GM18520 (cell line): ENCODE data around the gene PSME1.

Experiments used
- ATAC-seq: cut with Tn5 transposase; IDR thresholded peaks from one replicate; pipeline ENCODE4 v1.9.1; 2021; ENCODE audit not compliant: unreplicated experiment

Gene PSME1

DNA sequence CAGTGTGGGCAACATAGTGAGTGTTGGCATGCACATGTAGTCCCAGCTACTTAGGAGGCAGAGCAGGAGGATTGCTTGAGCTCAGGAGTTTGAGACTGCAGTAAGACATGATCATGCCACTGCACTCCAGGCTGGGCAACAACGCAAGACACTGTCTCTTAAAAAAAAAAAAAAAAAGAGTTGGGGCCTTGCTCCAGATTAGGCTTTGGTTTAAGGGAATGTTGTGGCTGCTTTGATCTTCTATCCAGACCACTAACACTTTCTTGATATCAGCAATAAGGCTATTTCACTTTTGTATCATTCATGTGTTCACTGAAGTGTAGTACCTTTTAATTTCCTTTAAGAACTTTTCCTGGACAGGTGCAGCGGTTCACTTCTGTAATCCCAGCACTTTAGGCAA is 8.3 kb upstream of the PSME1 start:
- no peak for ATAC-seq

DNA sequence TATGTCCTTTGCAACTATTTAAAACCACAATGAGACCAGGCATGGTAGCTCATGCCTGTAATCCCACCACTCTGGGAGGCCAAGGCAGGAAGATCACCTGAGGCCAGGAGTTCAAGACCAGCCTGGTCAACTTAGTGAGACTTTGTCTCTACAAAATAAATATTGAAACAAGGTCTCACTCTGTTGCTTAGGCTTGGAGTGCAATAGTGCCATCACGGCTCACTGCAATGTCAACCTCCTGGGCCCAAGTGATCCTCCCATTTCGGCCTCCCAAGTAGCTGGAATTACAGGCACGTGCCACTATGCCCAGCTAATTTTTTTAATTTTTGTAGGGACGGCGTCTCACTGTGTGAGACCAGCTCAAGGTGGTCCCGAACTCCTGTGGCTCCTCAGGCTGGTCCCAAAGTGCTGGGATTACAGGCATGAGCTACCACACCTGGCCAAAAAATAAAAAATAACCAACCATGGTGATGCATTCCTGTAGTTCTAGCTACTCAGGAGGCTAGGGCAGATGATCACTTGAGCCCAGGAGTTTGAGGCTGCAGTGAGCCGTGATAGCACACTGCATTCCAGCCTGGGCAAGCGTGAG is 6.5 kb upstream of the PSME1 start:
- ATAC-seq = no peak

DNA sequence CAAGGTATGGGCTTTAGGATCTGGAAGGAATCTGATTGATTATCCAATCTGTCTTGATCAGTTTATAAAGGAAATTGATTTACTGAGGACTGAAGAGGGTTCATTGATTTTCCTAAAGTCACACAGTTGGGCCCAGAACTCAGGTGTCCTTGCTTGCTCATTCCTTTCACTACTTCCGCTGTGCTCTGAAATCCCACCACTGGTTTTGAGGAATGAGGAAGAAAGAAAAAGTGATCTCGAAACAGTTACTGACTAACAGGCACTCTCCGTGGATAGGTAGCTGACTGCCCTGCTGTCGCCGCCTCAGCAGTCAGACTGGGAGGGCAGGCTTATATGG is 5.6 kb upstream of the PSME1 start, which contains the start of gene FITM1:
FITM1 (plus strand) TSS at position 280 of the 337 bp plus-strand sequence. CDS start 905 bp downstream, outside the sequence.
- ATAC-seq = no peak

DNA sequence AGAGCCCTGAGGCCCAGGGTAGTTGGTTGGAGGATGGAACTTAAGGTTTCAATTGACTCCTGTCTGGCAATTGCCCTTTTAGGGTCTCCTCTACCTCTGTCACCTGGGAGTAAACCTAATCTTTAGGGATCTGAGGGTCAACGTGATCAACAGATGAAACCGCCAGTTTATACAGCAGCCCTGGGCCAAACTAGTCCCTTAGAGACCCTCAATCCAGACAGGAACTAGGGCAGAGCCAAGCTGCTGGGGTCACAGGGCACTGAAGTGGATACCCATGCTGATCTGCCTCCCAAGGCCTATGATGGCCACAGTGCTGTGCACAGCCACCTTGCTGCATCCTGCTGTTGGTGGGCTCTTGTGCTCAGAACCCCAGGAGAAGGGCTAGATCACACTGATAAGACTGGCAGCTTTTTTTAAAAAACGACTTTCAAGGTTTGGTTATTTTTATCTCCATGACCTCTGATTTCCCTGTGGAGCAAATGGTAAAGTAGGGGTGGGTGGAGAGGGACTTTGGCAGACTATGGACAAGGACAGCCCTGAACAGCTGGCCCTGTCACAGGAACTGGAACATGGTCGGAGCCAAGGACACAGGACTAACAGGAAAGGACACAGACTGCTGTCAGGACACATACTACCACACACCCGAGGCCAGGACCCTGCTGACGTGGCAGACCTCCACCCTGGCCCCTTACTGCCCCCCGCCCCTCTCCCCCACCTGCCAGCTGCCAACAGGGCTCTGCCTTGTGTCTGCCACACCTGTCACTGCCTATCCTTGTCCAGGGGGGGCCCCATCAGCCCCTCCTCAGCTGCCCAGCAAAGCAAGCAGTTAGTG is 5.1 kb upstream of the PSME1 start:
- no peak for ATAC-seq

DNA sequence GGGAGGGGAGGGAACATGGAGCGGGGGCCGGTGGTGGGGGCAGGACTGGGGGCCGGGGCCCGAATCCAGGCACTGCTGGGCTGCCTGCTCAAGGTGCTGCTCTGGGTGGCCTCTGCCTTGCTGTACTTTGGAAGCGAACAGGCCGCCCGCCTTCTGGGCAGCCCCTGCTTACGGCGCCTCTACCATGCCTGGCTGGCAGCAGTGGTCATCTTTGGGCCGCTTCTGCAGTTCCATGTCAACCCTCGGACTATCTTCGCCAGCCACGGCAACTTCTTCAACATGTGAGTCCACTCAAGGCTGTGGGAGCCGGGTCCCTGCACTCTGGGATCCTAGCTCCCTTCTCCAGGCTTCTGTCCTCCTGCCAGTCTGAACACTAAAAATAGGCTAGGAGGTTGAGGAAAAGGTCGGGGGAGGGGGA is 4.4 kb upstream of the PSME1 start:
- no peak for ATAC-seq

DNA sequence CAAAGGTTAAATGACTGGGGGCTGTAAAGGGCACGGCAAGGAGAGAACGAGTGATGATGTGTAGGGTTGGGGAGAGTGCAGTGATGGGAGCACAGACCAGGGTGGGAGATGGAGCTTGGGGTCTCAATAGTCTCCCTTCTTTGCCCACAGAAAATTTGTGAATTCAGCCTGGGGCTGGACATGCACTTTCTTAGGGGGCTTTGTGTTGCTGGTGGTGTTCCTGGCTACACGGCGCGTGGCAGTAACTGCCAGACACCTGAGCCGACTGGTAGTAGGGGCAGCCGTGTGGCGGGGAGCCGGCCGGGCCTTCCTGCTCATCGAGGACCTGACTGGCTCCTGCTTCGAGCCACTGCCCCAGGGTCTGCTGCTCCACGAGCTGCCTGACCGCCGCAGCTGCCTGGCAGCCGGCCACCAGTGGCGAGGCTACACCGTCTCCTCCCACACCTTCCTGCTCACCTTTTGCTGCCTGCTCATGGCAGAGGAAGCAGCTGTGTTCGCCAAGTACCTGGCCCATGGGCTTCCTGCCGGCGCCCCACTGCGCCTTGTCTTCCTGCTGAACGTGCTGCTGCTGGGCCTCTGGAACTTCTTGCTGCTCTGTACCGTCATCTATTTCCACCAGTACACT is 3.8 kb upstream of the PSME1 start:
- no peak for ATAC-seq

DNA sequence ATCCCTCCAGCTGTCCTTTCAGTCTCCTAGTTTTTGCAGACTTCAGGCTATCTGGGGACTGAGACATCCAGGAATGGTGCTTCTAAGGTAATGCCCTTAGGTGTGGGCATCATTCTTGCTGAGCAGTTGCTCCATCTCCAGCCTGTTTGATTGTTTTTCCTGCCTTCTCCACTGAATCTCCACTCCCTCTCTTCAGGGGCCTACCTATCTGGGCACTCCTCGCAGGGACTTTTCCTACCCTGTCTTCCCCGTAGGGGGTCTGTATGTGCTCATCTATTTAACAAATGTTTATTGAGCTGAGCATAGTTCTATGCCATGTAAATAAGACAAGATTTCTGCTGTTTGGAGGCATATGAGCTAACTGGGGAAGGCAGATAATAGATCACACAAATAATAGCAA is 3.0 kb upstream of the PSME1 start:
- no peak for ATAC-seq

DNA sequence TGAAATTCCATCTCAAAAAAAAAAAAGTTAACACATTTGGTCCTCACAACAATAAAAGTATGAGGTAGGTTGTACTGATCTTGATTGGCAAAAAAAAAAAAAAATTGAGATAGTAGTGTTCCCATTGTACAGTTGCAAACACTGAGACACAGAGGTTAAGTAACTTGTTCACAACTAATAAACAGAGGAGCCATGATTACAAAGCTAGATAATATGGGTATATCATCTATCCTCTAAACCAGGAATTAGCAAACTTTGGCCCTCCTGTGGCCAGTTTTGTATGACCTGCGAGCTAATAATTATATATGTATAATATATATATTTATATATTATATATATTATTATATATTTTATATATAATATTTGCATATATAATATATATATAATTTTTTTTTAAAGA is 2.3 kb upstream of the PSME1 start:
- ATAC-seq = no peak

DNA sequence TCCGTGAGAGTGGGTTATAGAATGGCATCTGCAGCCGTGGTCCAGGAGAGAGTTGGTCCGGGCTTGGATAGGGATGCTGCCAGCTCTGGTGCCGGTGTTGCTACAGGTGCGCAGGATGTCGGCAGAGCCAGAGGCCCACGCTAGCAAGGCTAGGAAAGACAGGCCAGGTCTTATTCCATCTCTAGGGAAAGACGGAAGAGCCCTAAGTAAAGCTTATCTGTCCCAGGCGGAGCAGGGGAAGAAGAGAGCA is 485 bp upstream of the PSME1 start:
- ATAC-seq = no peak

DNA sequence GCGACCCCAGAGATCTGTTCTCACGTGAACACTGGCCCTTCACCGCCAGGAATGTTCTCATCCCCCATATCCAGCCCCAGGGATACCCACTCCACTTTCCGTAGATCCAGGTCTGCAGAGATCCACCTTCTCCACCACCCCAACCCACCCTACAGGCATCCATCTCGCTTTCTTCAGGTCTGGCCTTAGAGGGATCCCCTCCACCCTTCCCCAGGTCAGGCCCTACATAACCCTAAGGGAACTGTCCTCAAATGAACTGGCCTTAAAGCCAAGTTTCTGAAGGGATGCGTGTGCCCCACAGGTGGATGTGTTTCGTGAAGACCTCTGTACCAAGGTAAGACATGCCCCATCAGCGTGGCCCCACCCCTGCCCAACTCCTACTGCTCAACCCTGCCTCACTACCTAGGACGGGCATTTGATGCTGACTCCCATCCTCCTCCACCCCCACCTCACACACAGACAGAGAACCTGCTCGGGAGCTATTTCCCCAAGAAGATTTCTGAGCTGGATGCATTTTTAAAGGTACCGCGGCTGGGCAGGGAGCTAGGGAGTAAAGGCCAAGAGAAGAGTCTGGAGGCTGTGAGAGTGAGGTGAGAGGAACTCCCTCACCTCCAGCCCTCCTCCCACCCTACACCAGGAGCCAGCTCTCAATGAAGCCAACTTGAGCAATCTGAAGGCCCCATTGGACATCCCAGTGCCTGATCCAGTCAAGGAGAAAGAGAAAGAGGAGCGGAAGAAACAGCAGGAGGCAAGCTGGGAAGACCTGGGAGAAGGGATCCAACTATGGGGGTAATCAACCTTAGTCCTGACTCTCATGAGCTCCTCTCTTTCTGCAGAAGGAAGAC is 912 bp downstream of the PSME1 start:
- no peak for ATAC-seq

DNA sequence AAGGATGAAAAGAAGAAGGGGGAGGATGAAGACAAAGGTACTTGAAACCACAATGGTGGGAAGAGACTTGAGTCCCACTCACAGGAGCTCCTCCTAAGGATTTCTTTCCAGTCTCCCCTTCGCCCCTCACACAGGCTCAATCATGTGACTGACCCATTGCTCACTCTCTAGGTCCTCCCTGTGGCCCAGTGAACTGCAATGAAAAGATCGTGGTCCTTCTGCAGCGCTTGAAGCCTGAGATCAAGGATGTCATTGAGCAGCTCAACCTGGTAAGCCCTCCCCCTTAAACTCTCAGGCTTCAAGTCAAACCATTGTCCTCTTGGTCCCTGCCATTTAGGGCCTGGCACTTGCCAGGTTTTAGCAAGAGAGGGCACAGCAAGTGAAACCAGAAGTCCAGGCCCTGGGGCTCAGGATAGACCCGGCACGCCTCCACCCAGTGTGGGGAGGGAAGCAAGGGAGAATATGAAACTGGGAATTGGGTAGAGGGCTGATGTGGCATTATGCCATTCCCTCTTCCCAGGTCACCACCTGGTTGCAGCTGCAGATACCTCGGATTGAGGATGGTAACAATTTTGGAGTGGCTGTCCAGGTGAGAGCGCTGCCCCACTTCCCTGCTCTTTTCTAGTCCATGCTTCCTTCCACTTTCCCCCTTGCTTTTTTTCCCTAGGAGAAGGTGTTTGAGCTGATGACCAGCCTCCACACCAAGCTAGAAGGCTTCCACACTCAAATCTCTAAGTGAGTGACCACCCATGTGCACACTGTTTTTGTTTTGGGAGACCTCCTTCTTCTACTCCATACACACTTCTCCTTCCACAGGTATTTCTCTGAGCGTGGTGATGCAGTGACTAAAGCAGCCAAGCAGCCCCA is 1.8 kb downstream of the PSME1 start:
- ATAC-seq = no peak

DNA sequence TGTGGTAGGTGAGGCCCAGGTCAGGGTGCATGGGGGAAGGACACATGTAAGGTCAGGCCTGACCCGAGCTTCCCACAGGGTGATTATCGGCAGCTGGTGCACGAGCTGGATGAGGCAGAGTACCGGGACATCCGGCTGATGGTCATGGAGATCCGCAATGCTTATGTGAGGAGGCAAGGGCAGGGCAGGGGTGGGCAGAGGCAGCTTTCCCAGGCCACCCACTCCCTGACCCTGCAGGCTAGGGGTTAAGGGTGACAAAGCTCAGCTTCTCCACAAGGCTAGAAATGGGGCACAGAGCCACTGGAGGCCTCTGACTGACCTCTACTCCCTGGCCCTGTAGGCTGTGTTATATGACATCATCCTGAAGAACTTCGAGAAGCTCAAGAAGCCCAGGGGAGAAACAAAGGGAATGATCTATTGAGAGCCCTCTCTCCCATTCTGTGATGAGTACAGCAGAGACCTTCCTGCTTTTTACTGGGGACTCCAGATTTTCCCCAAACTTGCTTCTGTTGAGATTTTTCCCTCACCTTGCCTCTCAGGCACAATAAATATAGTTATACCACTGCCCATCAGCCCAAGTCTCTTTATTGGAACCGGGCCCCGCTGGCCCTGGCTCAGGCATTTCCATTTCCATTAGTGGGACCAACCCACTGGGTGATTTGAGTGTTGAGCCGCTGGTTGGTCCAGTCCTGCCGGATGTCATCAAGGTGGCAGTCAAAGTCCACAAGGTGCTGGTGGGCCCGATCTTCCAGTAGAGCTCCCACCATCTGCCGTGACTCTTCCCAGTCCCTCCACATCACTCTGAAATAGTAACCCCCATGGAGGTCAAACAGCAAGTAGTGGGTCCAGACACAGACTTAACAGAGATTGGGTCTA is 2.6 kb downstream of the PSME1 start:
- ATAC-seq = no peak

DNA sequence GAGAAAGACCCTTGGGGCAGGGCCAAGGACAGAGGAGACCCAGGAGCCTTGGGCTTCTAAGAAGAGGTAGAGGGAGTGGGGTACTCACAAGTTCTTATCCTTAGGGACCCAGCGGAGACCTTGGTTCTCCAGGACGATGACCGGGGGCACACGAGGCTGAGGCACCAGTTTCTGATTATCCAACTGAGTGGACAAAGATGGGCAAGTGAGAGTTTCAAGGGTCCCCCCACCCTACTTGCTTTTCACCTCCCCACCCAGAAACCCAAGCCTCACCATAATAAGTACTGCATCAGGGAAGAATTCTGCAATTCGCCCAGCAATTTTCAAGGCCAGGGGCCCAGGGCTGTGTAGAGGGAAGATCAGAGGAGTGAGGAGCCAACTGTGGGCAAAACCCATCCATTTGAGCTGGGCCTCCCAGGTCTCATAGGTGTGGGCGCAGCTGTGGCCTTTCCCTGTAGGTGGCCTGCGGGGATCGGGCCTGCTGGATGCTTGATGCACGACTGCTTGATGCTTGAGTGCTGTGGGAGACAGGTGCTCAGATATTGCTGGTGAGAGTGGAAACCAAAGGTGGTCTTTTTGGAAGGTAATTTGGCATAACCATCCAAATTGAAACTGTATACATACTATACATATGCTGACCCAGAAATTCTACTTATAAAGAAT is 3.4 kb downstream of the PSME1 start:
- no peak for ATAC-seq

DNA sequence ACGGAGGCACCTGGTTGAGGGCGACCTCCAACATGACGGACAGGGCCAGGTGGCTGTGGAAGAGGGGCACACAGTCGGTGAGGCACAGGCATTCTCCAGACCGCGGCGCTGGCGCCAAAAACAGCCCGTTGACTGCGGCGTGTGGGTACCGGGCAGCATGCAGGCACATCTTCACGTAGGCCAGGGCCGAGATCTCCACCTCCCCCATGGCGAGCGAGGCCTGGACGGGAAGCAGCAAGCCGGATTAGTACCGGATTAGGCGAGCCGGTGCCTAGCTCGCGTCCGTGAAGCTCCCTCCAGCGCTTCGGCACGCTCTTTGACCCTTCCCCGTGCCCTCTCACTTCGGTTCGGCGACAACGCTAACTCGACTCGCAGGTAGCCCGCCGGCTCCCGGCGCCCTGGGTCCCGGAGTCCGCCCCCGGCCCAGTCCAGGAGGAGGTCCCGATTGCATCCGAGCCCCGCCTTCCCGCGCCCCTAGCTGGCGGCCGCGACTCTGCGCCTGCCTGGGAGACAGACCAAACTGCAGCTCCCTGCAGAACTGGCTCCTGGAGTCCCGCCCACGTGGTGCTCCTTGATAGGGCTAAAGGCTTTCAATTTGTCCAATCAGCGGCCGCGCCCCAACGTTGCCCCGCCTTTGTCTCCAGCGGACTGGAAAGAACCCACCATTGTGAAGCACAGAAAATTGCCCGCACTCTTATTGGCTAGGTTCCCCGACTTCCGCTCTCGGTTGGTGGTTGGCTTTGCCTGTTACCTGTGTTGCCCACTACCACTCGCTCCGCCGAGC is 5.3 kb downstream of the PSME1 start, which contains the start of gene EMC9:
EMC9 (minus strand) TSS at position 495 of the 784 bp plus-strand sequence; CDS start at position 208, 287 bp downstream.
- peak; percentile 80 for ATAC-seq

DNA sequence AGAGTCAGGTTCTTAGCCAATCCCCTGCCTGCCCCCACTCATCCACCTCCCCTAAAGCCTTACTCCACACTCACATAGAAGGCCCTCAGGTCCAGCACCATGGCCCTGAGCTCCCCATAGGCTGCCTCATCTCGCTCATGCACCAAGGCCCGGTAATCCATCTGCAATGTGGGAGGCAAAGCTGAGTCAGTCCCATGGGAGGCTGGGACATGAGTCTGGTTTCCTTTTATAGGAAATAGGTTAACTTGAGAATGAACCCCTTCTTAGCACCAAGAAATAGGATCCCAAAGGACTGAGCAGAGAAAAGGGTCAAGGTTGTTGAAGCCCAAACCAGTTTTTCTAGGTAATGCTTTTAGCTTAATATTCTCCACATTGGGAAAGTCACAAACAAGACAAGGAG is 7.5 kb downstream of the PSME1 start:
- ATAC-seq = no peak

DNA sequence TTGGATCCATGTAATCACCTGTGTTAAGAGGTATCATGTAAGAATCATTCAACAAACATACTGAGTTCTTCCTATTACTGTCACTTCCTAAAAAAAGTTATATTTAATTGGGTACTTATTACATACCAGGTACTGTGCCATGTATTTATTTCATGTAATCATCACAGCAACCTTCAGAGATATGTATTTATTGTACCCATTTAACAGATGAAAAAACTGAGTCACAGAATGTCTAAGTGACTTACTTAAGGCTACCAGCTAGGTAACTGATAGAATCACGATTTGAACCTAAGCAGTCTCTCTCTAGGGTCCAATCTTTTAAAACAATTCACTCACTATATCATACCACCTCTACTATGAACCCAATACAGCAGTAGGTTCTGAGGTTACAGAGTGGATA is 8.5 kb downstream of the PSME1 start:
- no peak for ATAC-seq

DNA sequence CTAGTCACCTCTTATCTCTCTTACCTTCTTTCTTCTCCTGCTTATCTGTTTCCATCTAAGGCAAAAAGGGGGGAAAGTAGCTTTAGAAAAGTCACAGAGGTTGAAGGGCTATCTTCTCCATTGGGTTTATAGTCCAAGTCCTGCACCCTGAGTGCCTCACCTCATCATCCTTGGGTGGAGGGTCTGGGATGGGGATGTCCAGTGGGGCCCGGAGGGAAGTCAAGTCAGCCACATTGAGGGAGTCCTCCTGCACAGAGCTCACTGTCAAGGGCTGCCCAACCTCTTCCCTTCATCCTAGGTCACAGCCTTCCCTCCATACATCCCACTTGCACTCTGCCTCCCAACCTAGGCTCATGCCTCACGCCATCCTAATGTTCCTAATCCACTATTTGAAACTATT is 9.2 kb downstream of the PSME1 start:
- no peak for ATAC-seq

DNA sequence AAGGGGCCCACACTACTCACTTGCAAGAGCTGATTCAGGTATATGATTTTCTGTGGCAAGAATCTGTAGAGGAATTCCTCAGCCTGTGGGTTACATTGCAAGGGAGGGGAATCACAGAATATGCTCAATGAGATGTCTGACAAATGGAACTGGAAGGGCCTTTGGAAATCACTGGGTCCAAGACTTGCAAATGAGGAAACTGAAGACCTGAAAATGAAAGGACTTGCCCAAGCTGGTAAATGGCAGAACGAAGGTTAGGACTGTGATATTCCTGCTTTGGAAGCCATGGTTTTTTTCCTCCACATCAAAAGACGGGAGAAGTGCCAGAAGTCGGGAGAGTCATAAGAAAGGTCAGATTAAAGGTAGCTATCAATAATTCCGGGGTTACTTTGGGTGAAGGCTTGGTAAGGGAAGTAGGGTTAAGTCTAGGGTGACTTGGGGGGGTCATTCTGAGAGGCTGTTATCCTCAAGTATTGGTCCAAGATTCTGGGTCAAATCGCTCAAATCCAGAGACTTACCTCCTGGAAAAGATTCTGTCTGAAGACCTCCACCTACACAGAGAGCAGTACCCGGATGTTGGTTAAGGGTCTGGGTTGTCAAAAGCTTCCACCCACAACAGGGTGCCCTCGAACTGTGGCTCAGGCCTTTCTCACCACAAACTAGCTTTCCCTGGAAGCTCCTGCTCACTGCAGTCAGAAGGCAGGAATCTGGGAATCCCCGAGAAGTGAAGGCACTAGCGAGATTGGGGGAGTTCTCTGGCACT is 9.9 kb downstream of the PSME1 start:
- no peak for ATAC-seq
